Spinal cord (tissue), 10 donors: ENCODE measurements around the gene SRD5A2. TPM values are rescaled to one million over a fixed set of nuclear protein-coding genes. Genes with fewer than 3 reads are reported as not detected.

Experiments
- DNase-seq, 6 donors: peaks; one replicate each; pipeline versions ENCODE4 v3.0.0 to v3.0.0-alpha.2; 2013 to 2015; ENCODE audit warnings: low spot score in 6 of 6, low read depth in 4 of 6
- H3K27ac ChIP-seq: one replicate; pipeline ENCODE4 v1.5.1; 2013; ENCODE audit warnings: low read depth, low read length, control low read depth
- H3K27me3 ChIP-seq: one replicate; pipeline ENCODE4 v1.6.1; 2013; ENCODE audit warnings: low read length; ENCODE audit not compliant: control insufficient read depth, insufficient read depth
- H3K36me3 ChIP-seq: one replicate; pipeline ENCODE4 v1.6.1; 2013; ENCODE audit warnings: low read length; ENCODE audit not compliant: control insufficient read depth, insufficient read depth
- H3K4me1 ChIP-seq: one replicate; pipeline ENCODE4 v1.6.1; 2013; ENCODE audit warnings: low read length; ENCODE audit not compliant: control insufficient read depth, insufficient read depth
- H3K4me3 ChIP-seq: one replicate; pipeline ENCODE4 v1.5.1; 2013; ENCODE audit warnings: low read depth, low read length, control low read depth
- H3K9me3 ChIP-seq: one replicate; pipeline ENCODE4 v1.6.1; 2013; ENCODE audit warnings: low read length; ENCODE audit not compliant: control insufficient read depth, insufficient read depth
- WGBS: methylation state at CpG from one replicate; pipeline ENCODE4 v1.1.5; 2013; ENCODE audit warnings: missing lambda C conversion rate; ENCODE audit not compliant: insufficient coverage; 5-methylcytosine and 5-hydroxymethylcytosine counted together
- polyA plus RNA-seq, 2 donors: library from polyadenylated mRNA; unstranded; fragments of 120-200 nt; gene quantifications; one replicate each; pipeline ENCODE4 v1.2.1, GENCODE V29; 2013; ENCODE audit not compliant: insufficient read length in 2 of 2
- total RNA-seq, 2 donors: library from RNA; depleted of rRNA in 1 of 2; stranded (reverse); fragments of 120-200 nt in 1 of 2; fragments of >200 nt in 1 of 2; gene quantifications; one replicate each; pipeline versions ENCODE4 v1.2.3 to v1.2.4, GENCODE V29; 2013 to 2014
- donor health status: healthy.

SRD5A2 gene
- total and polyA plus RNA-seq, 4 donors, result 0.17 to 0.59 (median 0.22) TPM

DNA sequence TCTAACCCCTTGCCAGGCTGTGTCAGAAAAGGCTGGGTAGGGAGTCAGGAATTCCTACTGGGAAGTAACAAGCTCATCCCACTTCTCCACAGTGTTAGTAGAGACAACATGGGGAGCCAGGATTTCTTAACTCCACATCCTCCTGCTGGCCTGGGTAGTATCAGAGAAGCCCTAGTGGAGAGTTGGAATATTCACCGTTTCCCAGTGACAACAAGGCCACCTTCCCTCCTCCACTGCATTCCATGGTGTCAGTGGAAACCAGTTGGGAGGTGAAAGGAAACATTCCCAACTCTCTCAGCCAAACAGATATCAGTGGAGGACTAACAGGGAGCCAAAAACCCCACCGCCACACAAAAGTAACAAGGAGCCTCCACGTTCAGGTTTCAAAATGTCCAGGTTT lies 41.2 kb downstream of the SRD5A2 start:
- Histone ChIP-seq H3K4me3 (no peak overlapping the region), H3K27me3 (no peaks in the 10 kb centered on the region), H3K4me1 (no peaks in the 10 kb centered on the region), H3K9me3 (peaks cover 2% of the 10 kb centered on the region), H3K36me3 (no peaks in the 10 kb centered on the region), H3K27ac (no peak overlapping the region)
- no peak for DNase-seq
- no CpG with 5 or more reads among the region's 3 CpGs for WGBS

- Histone ChIP-seq H3K36me3 (no peaks in the 10 kb centered on the region), H3K27ac (no peak overlapping the region), H3K4me3 (no peak overlapping the region), H3K9me3 (no peaks in the 10 kb centered on the region), H3K4me1 (no peaks in the 10 kb centered on the region), H3K27me3 (no peaks in the 10 kb centered on the region)
- DNase-seq, result no peak
- no CpG with 5 or more reads among the region's 2 CpGs for WGBS
Measured at GRCh38 chr2:31535768-31536167, 45.0 kb downstream of the SRD5A2 start.

GRCh38 chr2:31534636-31535035 lies 46.1 kb downstream of the SRD5A2 start:
- H3K27ac ChIP-seq, result no peak overlapping the region
- no peaks in the 10 kb centered on the region for H3K4me1 ChIP-seq
- 86% methylated on average over 1 of the region's 1 CpG for WGBS
- no peak overlapping the region for H3K4me3 ChIP-seq
- DNase-seq, result no peak
- H3K36me3 ChIP-seq, result no peaks in the 10 kb centered on the region
- H3K9me3 ChIP-seq, result no peaks in the 10 kb centered on the region
- no peaks in the 10 kb centered on the region for H3K27me3 ChIP-seq

GRCh38 chr2:31533036-31533435 lies 47.7 kb downstream of the SRD5A2 start:
- H3K4me1 ChIP-seq, result no peaks in the 10 kb centered on the region
- no peak overlapping the region for H3K4me3 ChIP-seq
- H3K36me3 ChIP-seq, result no peaks in the 10 kb centered on the region
- no CpG with 5 or more reads among the region's 1 CpG for WGBS
- DNase-seq, result no peak
- no peak overlapping the region for H3K27ac ChIP-seq
- H3K9me3 ChIP-seq, result no peaks in the 10 kb centered on the region
- H3K27me3 ChIP-seq, result no peaks in the 10 kb centered on the region

DNA sequence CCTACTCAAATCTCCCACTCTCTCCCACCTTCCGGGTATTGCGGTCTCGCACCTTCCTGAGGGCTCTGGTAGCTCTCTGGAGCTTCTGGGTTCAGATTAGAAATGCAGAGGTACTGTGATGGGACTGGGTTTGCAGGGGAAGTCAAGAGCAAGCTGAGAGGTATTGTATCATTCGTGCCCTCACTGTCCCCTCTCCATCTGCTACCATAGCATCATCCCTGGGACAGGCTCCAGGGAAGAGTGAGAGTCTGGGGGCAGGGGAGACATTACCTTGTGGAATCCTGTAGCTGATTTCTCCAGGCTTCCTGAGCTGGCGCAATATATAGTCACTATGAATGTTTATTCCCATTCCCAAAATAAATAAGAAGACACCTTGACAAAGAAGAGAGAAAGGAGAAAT lies 49.6 kb downstream of the SRD5A2 start:
- Histone ChIP-seq H3K9me3 (no peaks in the 10 kb centered on the region), H3K36me3 (no peaks in the 10 kb centered on the region), H3K4me1 (no peaks in the 10 kb centered on the region), H3K4me3 (no peak overlapping the region), H3K27ac (no peak overlapping the region), H3K27me3 (no peaks in the 10 kb centered on the region)
- DNase-seq, result no peak
- WGBS, result no CpG with 5 or more reads among the region's 5 CpGs

GRCh38 chr2:31529256-31529655 lies 51.5 kb downstream of the SRD5A2 start:
- no peak overlapping the region for H3K27ac ChIP-seq
- no peak for DNase-seq
- no peaks in the 10 kb centered on the region for H3K36me3 ChIP-seq
- H3K4me1 ChIP-seq, result no peaks in the 10 kb centered on the region
- 69% methylated on average over 8 of the region's 8 CpGs for WGBS
- H3K4me3 ChIP-seq, result no peak overlapping the region
- H3K27me3 ChIP-seq, result no peaks in the 10 kb centered on the region
- no peaks in the 10 kb centered on the region for H3K9me3 ChIP-seq

DNA sequence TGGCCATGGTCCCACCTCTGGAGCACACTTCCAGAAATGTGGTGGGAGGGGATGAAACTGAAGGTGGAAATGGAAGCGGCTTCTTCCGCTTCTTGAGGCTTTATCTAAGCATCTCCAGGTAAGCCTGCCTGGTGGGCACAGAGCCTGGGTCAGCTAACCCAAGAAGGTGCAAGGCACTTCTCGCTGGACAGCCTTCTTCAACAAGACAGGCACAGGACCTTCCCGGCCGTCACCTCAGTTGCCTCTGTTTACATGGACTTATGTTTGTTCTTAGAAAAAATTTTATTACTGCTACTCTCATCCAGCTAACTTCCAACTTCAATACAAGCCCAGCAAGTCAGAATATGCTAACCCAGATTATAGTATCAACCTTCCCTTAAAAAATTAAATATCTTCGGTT lies 51.9 kb downstream of the SRD5A2 start:
- Histone ChIP-seq H3K4me3 (no peak overlapping the region), H3K4me1 (no peaks in the 10 kb centered on the region), H3K27me3 (no peaks in the 10 kb centered on the region), H3K9me3 (no peaks in the 10 kb centered on the region), H3K27ac (no peak overlapping the region), H3K36me3 (no peaks in the 10 kb centered on the region)
- DNase-seq, result no peak
- WGBS, result 96% methylated on average over 2 of the region's 6 CpGs

- H3K4me1 ChIP-seq, result peaks cover under 1% of the 10 kb centered on the region
- WGBS, result 79% methylated on average over 11 of the region's 15 CpGs
- DNase-seq, result no peak
- no peaks in the 10 kb centered on the region for H3K36me3 ChIP-seq
- no peaks in the 10 kb centered on the region for H3K27me3 ChIP-seq
- no peak overlapping the region for H3K27ac ChIP-seq
- H3K9me3 ChIP-seq, result no peaks in the 10 kb centered on the region
- H3K4me3 ChIP-seq, result no peak overlapping the region
Measured at GRCh38 chr2:31526946-31527732, 53.6 kb downstream of the SRD5A2 start.

GRCh38 chr2:31525876-31526275 lies 54.9 kb downstream of the SRD5A2 start:
- 100% methylated on average over 2 of the region's 5 CpGs for WGBS
- Histone ChIP-seq H3K4me1 (peaks cover 3% of the 10 kb centered on the region), H3K27me3 (no peaks in the 10 kb centered on the region), H3K4me3 (no peak overlapping the region), H3K36me3 (no peaks in the 10 kb centered on the region), H3K27ac (no peak overlapping the region), H3K9me3 (no peaks in the 10 kb centered on the region)
- no peak for DNase-seq

DNA sequence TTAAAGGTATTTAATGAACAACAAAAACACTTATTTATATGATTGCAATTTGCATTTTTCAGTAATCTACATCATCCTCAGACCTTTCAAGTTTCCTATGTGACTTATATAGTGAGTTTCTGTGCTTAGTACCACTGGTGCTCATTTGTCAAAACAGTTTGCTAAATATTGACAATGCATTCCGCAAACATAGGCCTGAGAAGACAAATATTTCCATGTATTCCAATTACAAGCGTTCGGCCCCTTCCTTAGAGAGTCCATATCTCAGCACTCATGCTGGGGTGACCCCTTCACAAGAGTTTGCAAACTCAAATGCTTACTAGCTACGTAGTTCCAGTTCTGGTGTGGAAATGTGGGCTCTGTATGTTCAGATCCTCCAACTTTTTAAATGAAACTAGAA lies 56.1 kb downstream of the SRD5A2 start:
- Histone ChIP-seq H3K27me3 (no peaks in the 10 kb centered on the region), H3K4me1 (peaks cover 3% of the 10 kb centered on the region), H3K36me3 (no peaks in the 10 kb centered on the region), H3K27ac (no peak overlapping the region), H3K9me3 (no peaks in the 10 kb centered on the region), H3K4me3 (no peak overlapping the region)
- DNase-seq, result no peak
- WGBS, result 100% methylated on average over 1 of the region's 4 CpGs
